Activated CD4-positive, CD25-positive, alpha-beta regulatory T cell treated with anti-CD3 and anti-CD28 coated beads, Interleukin-2, amount 50 U/mL, for 72 hours (primary cell): ENCODE results near the gene NPAT.

Source experiments
- DNase-seq: peaks from one replicate; pipeline ENCODE4 v3.0.0; 2021

NPAT gene

GRCh38 chr11:108222574-108223347, at the start of gene NPAT, which contains the start of gene ATM:
TSS of gene NPAT (minus strand) at chr11:108222638. CDS start at chr11:108222536, 102 bp downstream.
TSS of gene ATM (plus strand) at chr11:108223067. CDS start at chr11:108227625, 4,558 bp downstream.
- DNase-seq: peak; percentile 95

GRCh38 chr11:108269583-108269982, 47.1 kb upstream of the NPAT start:
- no peak for DNase-seq

- DNase-seq: no peak
Observed at GRCh38 chr11:108253176-108253575, 30.7 kb upstream of the NPAT start.

GRCh38 chr11:108246885-108247284, 24.4 kb upstream of the NPAT start:
- DNase-seq: no peak

GRCh38 chr11:108246308-108246707, 23.9 kb upstream of the NPAT start:
- DNase-seq: no peak

- no peak for DNase-seq
Observed at GRCh38 chr11:108242422-108242821, 20.0 kb upstream of the NPAT start.

GRCh38 chr11:108241330-108242037, 19.0 kb upstream of the NPAT start:
- no peak for DNase-seq

GRCh38 chr11:108239076-108239475, 16.6 kb upstream of the NPAT start:
- DNase-seq: no peak

- DNase-seq: no peak
Observed at GRCh38 chr11:108237058-108237481, 14.6 kb upstream of the NPAT start.

GRCh38 chr11:108235633-108236032, 13.2 kb upstream of the NPAT start:
- no peak for DNase-seq

- DNase-seq: no peak
Observed at GRCh38 chr11:108235192-108235591, 12.8 kb upstream of the NPAT start.

- no peak for DNase-seq
Observed at GRCh38 chr11:108233277-108233945, 11.0 kb upstream of the NPAT start.

GRCh38 chr11:108228251-108228650, 5.8 kb upstream of the NPAT start:
- no peak for DNase-seq

GRCh38 chr11:108226036-108226435, 3.6 kb upstream of the NPAT start:
- DNase-seq: no peak

- DNase-seq: no peak
Observed at GRCh38 chr11:108224911-108225786, 2.7 kb upstream of the NPAT start.

- DNase-seq: no peak
Observed at GRCh38 chr11:108224366-108224765, 1.9 kb upstream of the NPAT start.

GRCh38 chr11:108223348-108224149, 1.1 kb upstream of the NPAT start:
- DNase-seq: peak; percentile 43

- DNase-seq: no peak
Observed at GRCh38 chr11:108221911-108222573, 396 bp downstream of the NPAT start.

- no peak for DNase-seq
Observed at GRCh38 chr11:108221371-108221770, 1.1 kb downstream of the NPAT start.

GRCh38 chr11:108220721-108221336, 1.6 kb downstream of the NPAT start:
- DNase-seq: no peak
